Esophagus squamous epithelium (tissue), 5 donors: ENCODE measurements around the gene SEMA4D. TPM values are rescaled to one million over a fixed set of nuclear protein-coding genes. Genes with fewer than 3 reads are reported as not detected.
"Not testable (repeated sequence)": the region's sequence is repeated elsewhere in the genome, so short reads cannot be mapped to it uniquely, and the experiment has no call there.

Experiments used
- DNase-seq: peaks from one replicate; lab custom pipeline; 2025; lab: John Stamatoyannopoulos, UW
- H3K27ac ChIP-seq, 4 donors: fragments of 200-600 bp; sonication (generic); one replicate each; pipeline ENCODE4 v1.5.1; 2016 to 2019; ENCODE audit warnings: mild to moderate bottlenecking in 1 of 4
- H3K27me3 ChIP-seq, 4 donors: fragments of 200-600 bp; sonication (generic); 1 replicate in 3 of 4; 2 replicates in 1 of 4; pipeline versions ENCODE4 v1.5.1 to v1.6.0; 2017 to 2021; ENCODE audit warnings: antibody characterized with exemption in 1 of 4
- H3K36me3 ChIP-seq, 3 donors: fragments of 200-600 bp; sonication (generic); one replicate each; pipeline ENCODE4 v1.5.1; 2016 to 2019
- H3K4me1 ChIP-seq, 3 donors: fragments of 200-600 bp; sonication (generic); one replicate each; pipeline ENCODE4 v1.5.1; 2017 to 2019
- H3K4me3 ChIP-seq, 4 donors: fragments of 200-600 bp; sonication (generic); 1 replicate in 3 of 4; 2 replicates in 1 of 4; pipeline ENCODE4 v1.5.1; 2016 to 2019; ENCODE audit warnings: mild to moderate bottlenecking in 2 of 4, moderate library complexity in 1 of 4
- H3K9me3 ChIP-seq, 3 donors: fragments of 200-600 bp; sonication (generic); one replicate each; pipeline ENCODE4 v1.5.1; 2016 to 2019
- POLR2A ChIP-seq, 4 donors: fragments of 450-650 bp; IDR thresholded peaks; one replicate each; pipeline ENCODE4 v1.6.1; 2017; ENCODE audit warnings: antibody characterized with exemption in 4 of 4, mild to moderate bottlenecking in 4 of 4, moderate library complexity in 3 of 4
- WGBS, 2 donors: methylation state at CpG; one replicate each; pipeline ENCODE4 v1.1.5; 2018; 5-methylcytosine and 5-hydroxymethylcytosine counted together
- intact Hi-C: fragments of 100-400 bp; cut with DNase I; formaldehyde crosslinking; loops from one replicate; pipeline ENCODE4 v1.15.0; 2022
- total RNA-seq, 4 donors: library from RNA; depleted of rRNA; stranded (reverse); fragments of >200 nt; gene quantifications; one replicate each; pipeline ENCODE4 v1.1.0, GENCODE V29; 2016
- TF ChIP-seq, protein P1 (sequence below), 6 experiments: fragments of 450-650 bp in 4 of 6; fragments of 200-600 bp in 2 of 6; sonication (generic) in 2 of 6; IDR thresholded peaks; one replicate each; pipeline ENCODE4 v1.5.1; 2016 to 2019; ENCODE audit warnings: antibody characterized with exemption in 6 of 6, mild to moderate bottlenecking in 4 of 6, moderate library complexity in 4 of 6
- donor health status: DM: yes; HTN: yes; CAD: no.

Gene SEMA4D
- total RNA-seq, 4 donors from 2014 or later = 12.8 to 52.0 (median 20.5) TPM

DNA sequence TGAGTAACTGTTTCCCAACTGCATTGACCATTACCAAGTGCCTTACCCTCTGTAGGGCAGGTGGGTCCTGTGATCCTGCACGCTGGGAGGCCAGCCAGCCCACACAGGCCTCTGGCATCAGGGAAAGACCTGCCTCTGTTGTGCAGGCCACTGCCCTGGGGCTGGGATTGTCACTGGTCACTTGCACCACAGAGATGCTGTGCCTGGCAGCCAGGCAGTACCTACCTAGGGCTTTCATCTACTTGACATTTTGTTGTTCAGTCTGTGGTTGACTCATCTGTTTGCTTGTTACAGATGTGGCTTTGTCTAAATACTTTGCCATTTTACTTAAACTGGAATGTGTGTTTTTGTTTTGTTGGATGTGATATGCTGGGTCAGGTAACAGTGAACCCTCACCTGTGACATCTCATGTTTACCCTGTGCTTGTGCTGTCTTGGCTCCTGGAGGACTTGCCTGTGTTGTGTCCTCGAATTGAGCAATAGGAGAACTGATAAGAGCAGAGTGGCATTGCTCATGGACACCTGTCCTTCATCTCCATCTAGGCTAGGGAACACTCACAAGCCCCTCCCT is 146.8 kb downstream of the SEMA4D start:
- TF ChIP-seq, protein P1, sequence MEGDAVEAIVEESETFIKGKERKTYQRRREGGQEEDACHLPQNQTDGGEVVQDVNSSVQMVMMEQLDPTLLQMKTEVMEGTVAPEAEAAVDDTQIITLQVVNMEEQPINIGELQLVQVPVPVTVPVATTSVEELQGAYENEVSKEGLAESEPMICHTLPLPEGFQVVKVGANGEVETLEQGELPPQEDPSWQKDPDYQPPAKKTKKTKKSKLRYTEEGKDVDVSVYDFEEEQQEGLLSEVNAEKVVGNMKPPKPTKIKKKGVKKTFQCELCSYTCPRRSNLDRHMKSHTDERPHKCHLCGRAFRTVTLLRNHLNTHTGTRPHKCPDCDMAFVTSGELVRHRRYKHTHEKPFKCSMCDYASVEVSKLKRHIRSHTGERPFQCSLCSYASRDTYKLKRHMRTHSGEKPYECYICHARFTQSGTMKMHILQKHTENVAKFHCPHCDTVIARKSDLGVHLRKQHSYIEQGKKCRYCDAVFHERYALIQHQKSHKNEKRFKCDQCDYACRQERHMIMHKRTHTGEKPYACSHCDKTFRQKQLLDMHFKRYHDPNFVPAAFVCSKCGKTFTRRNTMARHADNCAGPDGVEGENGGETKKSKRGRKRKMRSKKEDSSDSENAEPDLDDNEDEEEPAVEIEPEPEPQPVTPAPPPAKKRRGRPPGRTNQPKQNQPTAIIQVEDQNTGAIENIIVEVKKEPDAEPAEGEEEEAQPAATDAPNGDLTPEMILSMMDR (IDR thresholded peaks at IDR 0.05) = no peak
- TF ChIP-seq POLR2A (IDR thresholded peaks at IDR 0.05) = no peak
- Histone ChIP-seq H3K27ac (no peak overlapping the region), H3K36me3 (peaks cover 30 to 100% (median 62%) of the 10 kb centered on the region in 3 donors), H3K9me3 (no peaks in the 10 kb centered on the region), H3K4me3 (no peak overlapping the region), H3K27me3 (no peaks in the 10 kb centered on the region), H3K4me1 (peaks cover 0 to 4% (median 0%) of the 10 kb centered on the region in 3 donors)
- WGBS, 2 donors = 60 to 77% methylated on average over 2 of the region's 2 CpGs
- no peak for DNase-seq
- intact Hi-C loops = no loop called here

DNA sequence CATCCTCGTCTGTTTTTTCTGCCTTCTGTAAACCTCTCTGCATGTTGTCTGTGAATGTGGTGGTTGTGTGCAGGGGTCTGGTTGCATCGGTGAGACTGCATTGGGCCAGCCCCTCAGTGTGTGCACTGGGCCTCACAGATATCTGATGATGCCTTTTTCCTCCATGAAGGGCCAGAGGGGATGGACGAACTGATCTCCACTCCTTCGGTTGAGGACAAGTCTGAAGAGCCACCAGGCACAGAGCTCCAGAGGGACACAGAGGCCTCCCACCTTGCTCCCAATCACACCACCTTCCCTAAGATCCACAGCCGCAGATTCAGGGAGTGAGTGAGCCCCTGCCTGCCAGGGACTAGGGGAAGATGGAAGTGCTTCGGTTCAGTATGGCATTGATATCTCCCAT is 148.3 kb downstream of the SEMA4D start:
- TF ChIP-seq, protein P1 (IDR thresholded peaks at IDR 0.05) = no peak
- TF ChIP-seq POLR2A (IDR thresholded peaks at IDR 0.05) = no peak
- Histone ChIP-seq H3K27me3 (no peaks in the 10 kb centered on the region), H3K36me3 (peaks cover 30 to 100% (median 56%) of the 10 kb centered on the region in 3 donors), H3K9me3 (no peaks in the 10 kb centered on the region), H3K4me3 (no peak overlapping the region), H3K4me1 (peaks cover 0 to 4% (median 0%) of the 10 kb centered on the region in 3 donors), H3K27ac (no peak overlapping the region)
- 88 to 100% methylated on average over 3 to 4 of the region's 6 CpGs for WGBS, 2 donors
- DNase-seq = no peak
- intact Hi-C loops = no loop called here

DNA sequence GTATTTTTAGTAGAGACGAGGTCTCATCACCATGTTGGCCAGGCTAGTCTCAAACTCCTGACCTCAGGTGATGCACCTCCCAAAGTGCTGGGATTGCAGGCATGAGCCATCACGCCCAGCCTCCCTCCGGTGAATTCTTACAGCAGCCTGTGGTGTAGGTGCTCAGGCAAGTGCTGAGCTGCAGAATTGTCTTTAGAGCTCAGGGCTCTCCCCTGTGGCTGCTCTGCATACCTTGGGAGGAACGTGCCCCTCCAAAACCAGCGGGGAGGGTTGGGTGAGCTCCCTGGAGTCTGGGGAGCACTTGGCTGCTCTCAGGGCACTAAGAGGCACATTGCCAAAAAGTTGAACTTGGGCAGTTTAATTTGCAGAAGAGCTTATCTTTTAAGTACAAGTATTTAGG is 150.3 kb downstream of the SEMA4D start:
- intact Hi-C loops = no loop called here
- peaks cover 30 to 100% (median 49%) of the 10 kb centered on the region in 3 donors for H3K36me3 ChIP-seq

DNA sequence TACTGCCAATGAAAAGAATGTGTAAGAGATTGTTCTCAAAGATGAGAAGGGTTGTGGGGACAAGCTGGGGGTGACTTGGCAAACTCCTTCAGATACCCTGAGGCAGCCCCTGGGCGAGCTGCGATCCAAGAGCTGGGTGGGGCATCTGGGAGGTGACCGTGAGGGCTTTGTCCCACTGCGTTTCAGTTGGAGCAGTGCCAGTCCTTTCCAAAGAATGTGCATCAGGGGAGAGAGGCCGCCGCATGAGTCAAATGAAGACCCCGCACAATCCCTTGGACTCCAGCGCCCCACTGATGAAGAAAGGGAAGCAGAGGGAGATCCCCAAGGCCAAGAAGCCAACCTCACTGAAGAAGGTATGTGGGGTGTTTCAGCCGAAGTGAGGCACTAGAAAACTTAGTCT is 151.2 kb downstream of the SEMA4D start:
- 84 to 99% methylated on average over 5 to 8 of the region's 9 CpGs for WGBS, 2 donors
- TF ChIP-seq POLR2A (IDR thresholded peaks at IDR 0.05) = no peak
- TF ChIP-seq, protein P1 (IDR thresholded peaks at IDR 0.05) = no peak
- Histone ChIP-seq H3K9me3 (no peaks in the 10 kb centered on the region), H3K27me3 (no peaks in the 10 kb centered on the region), H3K4me3 (no peak overlapping the region), H3K4me1 (no peaks in the 10 kb centered on the region), H3K36me3 (peaks cover 23 to 100% (median 43%) of the 10 kb centered on the region in 3 donors), H3K27ac (no peak overlapping the region)
- DNase-seq = no peak
- intact Hi-C loops = no loop called here

More for the DNA sequence above, 150.3 kb downstream of the SEMA4D start:
- DNase-seq = no peak
- 20 to 33% methylated on average over 1 of the region's 5 CpGs for WGBS, 2 donors
- no peaks in the 10 kb centered on the region for H3K27me3 ChIP-seq
- H3K4me3 ChIP-seq = no peak overlapping the region
- H3K9me3 ChIP-seq = no peaks in the 10 kb centered on the region
- peaks cover 0 to 4% (median 0%) of the 10 kb centered on the region in 3 donors for H3K4me1 ChIP-seq
- TF ChIP-seq, protein P1 (IDR thresholded peaks at IDR 0.05) = no peak
- TF ChIP-seq POLR2A (IDR thresholded peaks at IDR 0.05) = no peak
- no peak overlapping the region for H3K27ac ChIP-seq

DNA sequence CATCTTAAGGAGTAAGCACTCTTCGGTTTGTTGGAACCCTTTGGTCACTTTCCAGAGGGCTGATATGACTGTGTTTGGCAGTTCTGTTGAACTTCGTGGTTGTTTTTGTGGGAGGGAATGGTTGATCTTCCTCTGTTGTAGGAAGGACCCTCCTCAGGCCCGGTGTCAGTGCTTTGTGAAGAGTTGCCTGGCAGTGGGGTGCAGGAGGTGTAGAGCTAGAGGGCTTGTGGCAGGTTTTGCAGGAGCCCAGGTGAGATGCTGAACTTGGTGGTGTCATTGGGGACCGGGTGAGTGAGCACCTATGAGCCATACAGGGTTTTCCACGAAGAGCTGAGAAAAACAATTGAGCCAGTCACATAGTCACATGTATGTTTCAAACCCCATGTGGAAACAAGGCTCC is 152.4 kb downstream of the SEMA4D start:
- WGBS, 2 donors = 92 to 100% methylated on average over 4 to 5 of the region's 5 CpGs
- H3K36me3 ChIP-seq = peaks cover 11 to 100% (median 35%) of the 10 kb centered on the region in 3 donors
- intact Hi-C loops = no loop called here

DNA sequence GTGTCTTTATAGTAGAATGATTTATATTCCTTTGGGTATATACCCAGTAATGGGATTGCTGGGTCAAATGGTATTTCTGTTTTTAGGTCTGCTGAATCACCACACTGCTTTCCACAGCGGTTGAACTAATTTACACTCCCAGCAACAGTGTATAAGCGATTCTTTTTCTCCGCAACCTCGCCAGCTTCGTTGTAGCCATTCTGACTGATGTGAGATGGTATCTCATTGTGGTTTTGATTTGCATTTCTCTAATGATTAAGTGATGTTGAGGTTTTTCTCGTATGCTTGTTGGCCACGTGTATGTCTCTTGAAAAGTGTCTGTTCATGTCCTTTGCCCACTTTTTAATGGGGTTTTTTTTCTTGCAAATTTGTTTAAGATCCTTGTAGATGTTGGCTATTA is 154.1 kb downstream of the SEMA4D start:
- H3K4me3 ChIP-seq, H3K27ac ChIP-seq, H3K4me1 ChIP-seq, DNase-seq, H3K27me3 ChIP-seq, intact Hi-C loops, H3K9me3 ChIP-seq: not testable (repeated sequence)
- H3K36me3 ChIP-seq = peaks cover 0 to 100% (median 28%) of the 10 kb centered on the region in 3 donors
- 80 to 84% methylated on average over 7 of the region's 7 CpGs for WGBS, 2 donors

More for the DNA sequence above, 152.4 kb downstream of the SEMA4D start:
- DNase-seq = no peak
- no peaks in the 10 kb centered on the region for H3K4me1 ChIP-seq
- no peak overlapping the region for H3K4me3 ChIP-seq
- H3K9me3 ChIP-seq = no peaks in the 10 kb centered on the region
- H3K27me3 ChIP-seq = no peaks in the 10 kb centered on the region
- no peak overlapping the region for H3K27ac ChIP-seq
- TF ChIP-seq, protein P1 (IDR thresholded peaks at IDR 0.05) = no peak
- no peak for TF ChIP-seq POLR2A (IDR thresholded peaks at IDR 0.05)
